ENCODE measurements around the gene UGT2B15.

UGT2B15 gene

GRCh38 chr4:68700152-68700551, 29.7 kb upstream of the UGT2B15 start:
- no peak for ATAC-seq
- TF ChIP-seq ESRRG (CRISPR knock-in tag; IDR thresholded peaks at IDR 0.05) = no peak
- TF ChIP-seq ZNF565 (CRISPR knock-in tag; conservative IDR thresholded peaks at IDR 0.05; ENCODE audit: low read depth) = no peak
- TF ChIP-seq OSR1 (CRISPR knock-in tag; IDR thresholded peaks at IDR 0.05) = no peak
- no peak for TF ChIP-seq ZC3H10 (CRISPR knock-in tag; IDR thresholded peaks at IDR 0.05)
- TF ChIP-seq CREB5 (CRISPR knock-in tag; IDR thresholded peaks at IDR 0.05; ENCODE audit: low read depth) = no peak
- no peak for TF ChIP-seq ZNF8 (CRISPR knock-in tag; IDR thresholded peaks at IDR 0.05)
- TF ChIP-seq TCF4 (CRISPR knock-in tag; IDR thresholded peaks at IDR 0.05; ENCODE audit: borderline replicate concordance) = no peak
- no peak for TF ChIP-seq GLIS3 (CRISPR knock-in tag; IDR thresholded peaks at IDR 0.05)
- no peak for TF ChIP-seq SNAI2 (CRISPR knock-in tag; IDR thresholded peaks at IDR 0.05)
- TF ChIP-seq ARNTL (CRISPR knock-in tag; IDR thresholded peaks at IDR 0.05; ENCODE audit: borderline replicate concordance, low read depth) = no peak
- no peak for TF ChIP-seq ZNF70 (CRISPR knock-in tag; IDR thresholded peaks at IDR 0.05)
- TF ChIP-seq TOX (CRISPR knock-in tag; IDR thresholded peaks at IDR 0.05; ENCODE audit: borderline replicate concordance) = no peak
- TF ChIP-seq ISL1 (CRISPR knock-in tag; IDR thresholded peaks at IDR 0.05) = no peak
- no peak for TF ChIP-seq ZFP30 (CRISPR knock-in tag; IDR thresholded peaks at IDR 0.05)
- TF ChIP-seq CSDC2 (CRISPR knock-in tag; IDR thresholded peaks at IDR 0.05) = no peak

DNA sequence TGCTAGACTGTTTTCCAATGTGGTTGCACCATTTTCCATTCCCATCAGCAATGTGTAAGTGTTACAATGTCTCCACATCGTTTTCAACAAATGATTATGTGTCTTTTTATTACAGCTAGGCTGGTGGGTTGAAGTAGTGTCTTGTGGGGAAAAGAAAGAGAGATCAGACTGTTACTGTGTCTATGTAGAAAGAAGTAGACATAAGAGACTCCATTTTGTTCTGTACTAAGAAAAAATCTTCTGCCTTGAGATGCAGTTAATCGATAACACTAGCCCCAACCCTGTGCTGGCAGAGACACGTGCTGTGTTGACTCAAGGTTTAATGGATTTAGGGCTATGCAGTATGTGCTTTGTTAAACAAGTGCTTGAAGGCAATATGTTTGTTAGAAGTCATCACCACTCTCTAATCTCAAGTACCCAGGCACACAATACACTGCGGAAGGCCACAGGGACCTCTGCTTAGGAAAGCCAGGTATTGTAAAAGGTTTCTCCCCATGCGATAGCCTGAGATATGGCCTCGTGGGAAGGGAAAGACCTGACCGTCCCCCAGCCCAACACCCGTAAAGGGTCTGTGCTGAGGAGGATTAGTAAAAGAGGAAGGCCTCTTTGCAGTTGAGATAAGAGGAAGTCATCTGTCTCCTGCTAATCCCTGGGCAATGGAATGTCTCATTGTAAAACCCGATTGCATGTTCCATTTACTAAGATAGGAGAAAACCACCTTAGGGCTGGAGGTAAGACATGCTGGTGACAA, 23.0 kb upstream of the UGT2B15 start:
- TF ChIP-seq ZFP3 (CRISPR knock-in tag; IDR thresholded peaks at IDR 0.05) (no peak), TCF4 (CRISPR knock-in tag; IDR thresholded peaks at IDR 0.05; ENCODE audit: borderline replicate concordance) (no peak), CREB5 (CRISPR knock-in tag; IDR thresholded peaks at IDR 0.05; ENCODE audit: low read depth) (no peak), ISL1 (CRISPR knock-in tag; IDR thresholded peaks at IDR 0.05) (no peak), RARB (CRISPR knock-in tag; IDR thresholded peaks at IDR 0.05) (no peak), GLIS3 (CRISPR knock-in tag; IDR thresholded peaks at IDR 0.05) (no peak), CSDC2 (CRISPR knock-in tag; IDR thresholded peaks at IDR 0.05) (no peak), PATZ1 (CRISPR knock-in tag; IDR thresholded peaks at IDR 0.05; ENCODE audit: borderline replicate concordance) (no peak), ZNF70 (CRISPR knock-in tag; IDR thresholded peaks at IDR 0.05) (no peak)
- ATAC-seq = no peak

GRCh38 chr4:68691186-68691585, 20.7 kb upstream of the UGT2B15 start:
- ATAC-seq = no peak
- TF ChIP-seq, protein P1, sequence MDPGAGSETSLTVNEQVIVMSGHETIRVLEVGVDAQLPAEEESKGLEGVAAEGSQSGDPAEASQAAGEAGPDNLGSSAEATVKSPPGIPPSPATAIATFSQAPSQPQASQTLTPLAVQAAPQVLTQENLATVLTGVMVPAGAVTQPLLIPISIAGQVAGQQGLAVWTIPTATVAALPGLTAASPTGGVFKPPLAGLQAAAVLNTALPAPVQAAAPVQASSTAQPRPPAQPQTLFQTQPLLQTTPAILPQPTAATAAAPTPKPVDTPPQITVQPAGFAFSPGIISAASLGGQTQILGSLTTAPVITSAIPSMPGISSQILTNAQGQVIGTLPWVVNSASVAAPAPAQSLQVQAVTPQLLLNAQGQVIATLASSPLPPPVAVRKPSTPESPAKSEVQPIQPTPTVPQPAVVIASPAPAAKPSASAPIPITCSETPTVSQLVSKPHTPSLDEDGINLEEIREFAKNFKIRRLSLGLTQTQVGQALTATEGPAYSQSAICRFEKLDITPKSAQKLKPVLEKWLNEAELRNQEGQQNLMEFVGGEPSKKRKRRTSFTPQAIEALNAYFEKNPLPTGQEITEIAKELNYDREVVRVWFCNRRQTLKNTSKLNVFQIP (CRISPR knock-in tag; IDR thresholded peaks at IDR 0.05; ENCODE audit: borderline replicate concordance, low read depth) = no peak
- TF ChIP-seq ISL1 (CRISPR knock-in tag; IDR thresholded peaks at IDR 0.05) (no peak), ZFP30 (CRISPR knock-in tag; IDR thresholded peaks at IDR 0.05) (no peak), ZNF565 (CRISPR knock-in tag; conservative IDR thresholded peaks at IDR 0.05; ENCODE audit: low read depth) (no peak), PATZ1 (CRISPR knock-in tag; IDR thresholded peaks at IDR 0.05; ENCODE audit: borderline replicate concordance) (no peak), ESRRG (CRISPR knock-in tag; IDR thresholded peaks at IDR 0.05) (no peak), TSHZ2 (CRISPR knock-in tag; IDR thresholded peaks at IDR 0.05) (no peak), OSR1 (CRISPR knock-in tag; IDR thresholded peaks at IDR 0.05) (no peak), ZNF70 (CRISPR knock-in tag; IDR thresholded peaks at IDR 0.05) (no peak), BACH2 (CRISPR knock-in tag; IDR thresholded peaks at IDR 0.05; ENCODE audit: borderline replicate concordance) (no peak), PPARA (CRISPR knock-in tag; IDR thresholded peaks at IDR 0.05; ENCODE audit: borderline replicate concordance) (no peak), SNAI2 (CRISPR knock-in tag; IDR thresholded peaks at IDR 0.05) (no peak), CSDC2 (CRISPR knock-in tag; IDR thresholded peaks at IDR 0.05) (no peak), ARNTL (CRISPR knock-in tag; IDR thresholded peaks at IDR 0.05; ENCODE audit: borderline replicate concordance, low read depth) (no peak), CREB5 (CRISPR knock-in tag; IDR thresholded peaks at IDR 0.05; ENCODE audit: low read depth) (no peak)

Measured in SK-N-SH treated with all-trans-retinoic acid at 6 μM for 48 hours (cell line).